Activated T-helper 9 cell treated with anti-CD3 and anti-CD28 coated beads, Interleukin-2, amount 50 U/mL, for 16 hours (primary cell): Measurements from ENCODE around the gene SRP9.

Source experiments
- DNase-seq: peaks from one replicate; pipeline ENCODE4 v3.0.0-alpha.2; 2020; ENCODE audit warnings: low read depth

SRP9 gene

GRCh38 chr1:225777583-225778336 is at the start of gene SRP9:
TSS of gene SRP9 (plus strand) at chr1:225777826. CDS start at chr1:225777941, 115 bp downstream.
- peak; percentile 98 for DNase-seq

GRCh38 chr1:225731491-225731890 is 46.1 kb upstream of the SRP9 start:
- DNase-seq: no peak

- no peak for DNase-seq
Observed at GRCh38 chr1:225733254-225733653, 44.4 kb upstream of the SRP9 start.

GRCh38 chr1:225735252-225736149 is 42.1 kb upstream of the SRP9 start:
- no peak for DNase-seq

- DNase-seq: no peak
Observed at GRCh38 chr1:225736437-225737098, 41.1 kb upstream of the SRP9 start.

- no peak for DNase-seq
Observed at GRCh38 chr1:225737161-225737560, 40.5 kb upstream of the SRP9 start.

- no peak for DNase-seq
Observed at GRCh38 chr1:225737866-225738265, 39.8 kb upstream of the SRP9 start.

- DNase-seq: no peak
Observed at GRCh38 chr1:225738763-225739162, 38.9 kb upstream of the SRP9 start.

- DNase-seq: no peak
Observed at GRCh38 chr1:225739542-225740107, 38.0 kb upstream of the SRP9 start.

- DNase-seq: no peak
Observed at GRCh38 chr1:225744745-225745144, 32.9 kb upstream of the SRP9 start.

- no peak for DNase-seq
Observed at GRCh38 chr1:225745273-225745672, 32.4 kb upstream of the SRP9 start.

- no peak for DNase-seq
Observed at GRCh38 chr1:225746361-225747179, 31.1 kb upstream of the SRP9 start.

- DNase-seq: no peak
Observed at GRCh38 chr1:225747566-225747965, 30.1 kb upstream of the SRP9 start.

- no peak for DNase-seq
Observed at GRCh38 chr1:225748529-225748928, 29.1 kb upstream of the SRP9 start.

GRCh38 chr1:225749706-225750105 is 27.9 kb upstream of the SRP9 start:
- no peak for DNase-seq

GRCh38 chr1:225750420-225750819 is 27.2 kb upstream of the SRP9 start:
- DNase-seq: no peak

DNA sequence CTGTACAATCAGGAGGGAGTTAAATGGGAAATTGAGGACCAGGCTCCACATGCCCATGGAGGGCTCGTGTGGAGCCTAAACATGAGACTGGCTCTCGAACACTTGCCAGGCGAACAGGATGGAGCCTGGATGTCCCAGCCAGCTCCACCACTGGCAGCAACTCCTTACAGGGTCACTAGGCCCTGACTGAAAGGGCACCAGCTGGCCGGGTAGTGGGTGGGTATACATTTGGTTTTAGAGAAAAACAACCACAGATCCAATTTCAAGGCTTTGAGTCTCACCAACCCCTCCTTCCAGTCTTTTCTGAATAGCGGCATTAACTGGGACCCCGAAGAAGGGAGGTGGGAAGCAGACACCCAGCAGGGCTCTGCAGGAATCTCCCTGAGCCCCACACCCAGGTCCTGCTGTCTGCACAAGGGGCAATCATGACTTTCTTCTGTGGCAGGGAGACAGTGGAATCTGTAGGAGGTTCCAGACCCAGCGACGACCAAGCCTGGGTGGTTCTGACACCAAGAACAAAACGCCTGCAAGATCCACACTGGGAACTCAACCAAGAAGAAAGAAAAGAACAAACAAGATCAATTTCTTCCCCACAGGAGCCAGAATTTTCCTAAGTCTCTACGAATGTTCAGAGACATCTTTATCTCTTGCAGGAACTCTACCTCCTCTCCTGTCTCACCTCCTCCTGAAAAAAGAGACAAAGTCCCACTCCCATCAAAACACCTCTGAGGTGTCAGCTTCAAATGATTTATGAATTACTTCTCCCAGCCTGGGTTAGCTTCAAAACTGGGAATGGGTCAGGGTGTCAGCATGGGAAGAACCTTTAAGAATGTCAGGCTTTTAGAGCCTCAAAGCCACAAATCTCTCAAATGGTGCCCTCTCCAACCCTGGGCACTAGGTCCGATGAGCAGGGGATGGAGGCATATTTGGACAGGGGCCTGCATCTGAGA is 26.5 kb upstream of the SRP9 start:
- no peak for DNase-seq

- no peak for DNase-seq
Observed at GRCh38 chr1:225752245-225752644, 25.4 kb upstream of the SRP9 start.

GRCh38 chr1:225754940-225755641 is 22.5 kb upstream of the SRP9 start:
- no peak for DNase-seq
